Measurements from ENCODE around the gene TAS2R40. TPM values are rescaled to one million over a fixed set of nuclear protein-coding genes. Genes with fewer than 3 reads are reported as not detected.

Gene TAS2R40
- total RNA-seq, 1 donor from 2014 or later: not detected

DNA sequence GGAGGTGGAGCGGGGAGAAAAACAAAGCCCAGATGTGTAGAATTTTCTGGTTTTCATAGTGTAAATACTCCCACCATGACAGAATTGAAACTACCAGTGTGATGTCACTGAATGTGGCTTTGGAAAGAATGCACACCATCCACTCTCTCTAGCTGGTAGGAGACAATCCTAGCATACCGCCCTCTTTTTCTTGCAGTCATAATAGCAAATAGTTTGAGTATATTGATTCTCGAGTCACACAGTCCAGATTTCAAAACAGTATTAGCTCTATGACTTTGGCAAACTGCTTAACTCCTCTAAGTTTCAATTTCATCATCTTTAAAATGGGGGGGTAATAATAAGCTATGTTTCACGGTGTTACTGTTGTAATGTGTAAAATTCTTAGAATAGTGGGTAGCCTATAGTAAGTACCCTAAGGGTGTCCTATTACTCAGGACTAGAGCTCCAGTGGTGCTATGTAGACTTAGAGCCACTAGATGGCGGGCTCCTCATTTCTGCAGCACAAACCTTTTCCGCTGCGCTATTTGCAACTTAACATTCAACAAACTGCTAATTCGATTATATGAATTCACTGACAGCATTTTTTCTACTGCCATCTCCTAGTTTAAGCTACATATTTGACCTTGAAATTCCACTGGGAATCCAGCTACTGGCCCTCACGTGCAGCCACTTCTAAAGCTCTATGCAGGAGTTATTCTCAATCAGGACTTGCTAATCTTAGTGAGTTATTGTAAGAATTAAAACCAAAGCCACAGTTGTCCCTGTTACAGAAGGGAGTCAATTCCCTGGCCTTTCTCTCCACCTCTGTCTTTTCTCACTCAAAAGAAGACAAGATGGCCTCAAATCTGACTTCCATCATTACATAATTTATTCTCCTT lies 18.7 kb downstream of the TAS2R40 start:
- no peak overlapping the region for H3K27ac Mint-ChIP-seq
- no peak overlapping the region for H3K9ac ChIP-seq
- H3K4me3 Mint-ChIP-seq: no peak overlapping the region

DNA sequence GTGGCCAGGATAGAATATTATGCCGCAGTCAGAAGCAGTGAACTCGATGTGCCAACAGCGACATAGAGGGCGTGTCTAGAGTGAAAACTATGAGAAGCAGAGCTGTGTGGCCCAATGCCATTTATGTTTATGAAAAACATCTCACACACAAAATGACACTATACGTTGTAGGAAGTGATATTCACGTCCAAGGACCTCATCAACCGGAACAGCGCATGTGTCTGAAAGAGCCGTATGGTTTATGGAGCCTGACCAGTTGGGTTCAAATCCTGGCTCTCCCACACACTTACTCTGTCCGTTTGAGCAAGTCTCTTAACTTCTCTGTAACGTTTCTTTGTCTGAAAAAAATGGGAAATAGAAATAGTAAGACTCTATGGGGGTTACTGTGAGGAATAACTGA lies 20.5 kb downstream of the TAS2R40 start:
- H2AFZ ChIP-seq (replicated peaks): no peak overlapping the region
- H4K20me1 ChIP-seq (ENCODE audit: low read depth): no peaks in the 10 kb centered on the region
- no peaks in the 10 kb centered on the region for H3K36me3 ChIP-seq
- H3K4me3 ChIP-seq: no peak overlapping the region
- Mint-ChIP-seq H3K27ac (no peak overlapping the region), H3K9me3 (peaks cover under 1% of the 10 kb centered on the region), H3K27me3 (ENCODE audit: insufficient read depth, low read depth) (no peaks in the 10 kb centered on the region), H3K4me1 (peaks cover 16% of the 10 kb centered on the region), H3K4me3 (no peak overlapping the region), H3K36me3 (no peaks in the 10 kb centered on the region)
- no peak overlapping the region for H3K9ac ChIP-seq
- H3F3A ChIP-seq (ENCODE audit: low read depth): no peaks in the 10 kb centered on the region
- TF ChIP-seq EZH2 (IDR thresholded peaks at IDR 0.05) (no peak), EZH2phosphoT487 (IDR thresholded peaks at IDR 0.05) (no peak)
- TF ChIP-seq, protein P1, sequence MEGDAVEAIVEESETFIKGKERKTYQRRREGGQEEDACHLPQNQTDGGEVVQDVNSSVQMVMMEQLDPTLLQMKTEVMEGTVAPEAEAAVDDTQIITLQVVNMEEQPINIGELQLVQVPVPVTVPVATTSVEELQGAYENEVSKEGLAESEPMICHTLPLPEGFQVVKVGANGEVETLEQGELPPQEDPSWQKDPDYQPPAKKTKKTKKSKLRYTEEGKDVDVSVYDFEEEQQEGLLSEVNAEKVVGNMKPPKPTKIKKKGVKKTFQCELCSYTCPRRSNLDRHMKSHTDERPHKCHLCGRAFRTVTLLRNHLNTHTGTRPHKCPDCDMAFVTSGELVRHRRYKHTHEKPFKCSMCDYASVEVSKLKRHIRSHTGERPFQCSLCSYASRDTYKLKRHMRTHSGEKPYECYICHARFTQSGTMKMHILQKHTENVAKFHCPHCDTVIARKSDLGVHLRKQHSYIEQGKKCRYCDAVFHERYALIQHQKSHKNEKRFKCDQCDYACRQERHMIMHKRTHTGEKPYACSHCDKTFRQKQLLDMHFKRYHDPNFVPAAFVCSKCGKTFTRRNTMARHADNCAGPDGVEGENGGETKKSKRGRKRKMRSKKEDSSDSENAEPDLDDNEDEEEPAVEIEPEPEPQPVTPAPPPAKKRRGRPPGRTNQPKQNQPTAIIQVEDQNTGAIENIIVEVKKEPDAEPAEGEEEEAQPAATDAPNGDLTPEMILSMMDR (IDR thresholded peaks at IDR 0.05): no peak
- H3K9me3 ChIP-seq (ENCODE audit: low read depth): no peaks in the 10 kb centered on the region
- no peak for DNase-seq (ENCODE audit: low spot score)
- no peak overlapping the region for H3K27ac ChIP-seq
- no peak overlapping the region for H3K4me2 ChIP-seq
- no peaks in the 10 kb centered on the region for H3K79me2 ChIP-seq (ENCODE audit: low read depth)
- no peaks in the 10 kb centered on the region for H3K4me1 ChIP-seq
- peaks cover 35% of the 10 kb centered on the region for H3K27me3 ChIP-seq

More for the DNA sequence above, 18.7 kb downstream of the TAS2R40 start:
- TF ChIP-seq, protein P1 (IDR thresholded peaks at IDR 0.05): peak; percentile 95
- no peak for TF ChIP-seq EZH2 (IDR thresholded peaks at IDR 0.05)
- H3F3A ChIP-seq (ENCODE audit: low read depth): no peaks in the 10 kb centered on the region
- no peak overlapping the region for H2AFZ ChIP-seq (replicated peaks)
- H3K27ac ChIP-seq: no peak overlapping the region
- no peaks in the 10 kb centered on the region for H3K79me2 ChIP-seq (ENCODE audit: low read depth)
- H3K36me3 ChIP-seq: no peaks in the 10 kb centered on the region
- peaks cover 11% of the 10 kb centered on the region for H3K9me3 Mint-ChIP-seq
- H3K4me3 ChIP-seq: no peak overlapping the region
- H3K27me3 Mint-ChIP-seq (ENCODE audit: insufficient read depth, low read depth): no peaks in the 10 kb centered on the region
- peaks cover 28% of the 10 kb centered on the region for H3K27me3 ChIP-seq
- peaks cover 16% of the 10 kb centered on the region for H3K4me1 Mint-ChIP-seq
- H3K4me2 ChIP-seq: no peak overlapping the region
- H3K4me1 ChIP-seq: no peaks in the 10 kb centered on the region
- peaks cover 7% of the 10 kb centered on the region for H3K9me3 ChIP-seq (ENCODE audit: low read depth)
- no peaks in the 10 kb centered on the region for H3K36me3 Mint-ChIP-seq
- no peaks in the 10 kb centered on the region for H4K20me1 ChIP-seq (ENCODE audit: low read depth)
- DNase-seq (ENCODE audit: low spot score): peak; percentile 78

DNA sequence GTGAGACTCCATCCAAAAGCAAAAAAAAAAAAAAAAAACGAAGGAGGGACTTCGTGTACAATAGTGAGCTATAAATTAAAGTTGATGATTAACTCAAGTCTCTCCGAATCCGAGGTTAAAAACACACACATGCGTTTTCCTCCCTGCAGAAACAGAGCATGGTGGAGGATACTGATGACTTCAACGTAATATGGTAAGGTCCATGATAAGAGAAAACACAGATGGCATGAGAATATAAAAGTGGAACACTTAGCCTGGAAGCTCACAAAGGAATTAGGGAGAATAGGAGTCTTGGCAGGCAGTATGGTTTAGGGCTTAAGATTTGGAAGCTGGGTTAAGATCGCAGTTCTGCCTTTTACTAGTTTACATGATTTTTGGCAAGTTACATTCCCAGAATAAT lies 21.3 kb downstream of the TAS2R40 start:
- Histone ChIP-seq H3K9ac (no peak overlapping the region), H3K27me3 (peaks cover 42% of the 10 kb centered on the region), H3K9me3 (ENCODE audit: low read depth) (no peaks in the 10 kb centered on the region), H3K36me3 (no peaks in the 10 kb centered on the region), H3K27ac (no peak overlapping the region), H4K20me1 (ENCODE audit: low read depth) (no peaks in the 10 kb centered on the region), H2AFZ (replicated peaks) (no peak overlapping the region), H3K79me2 (ENCODE audit: low read depth) (no peaks in the 10 kb centered on the region), H3K4me3 (no peak overlapping the region), H3K4me2 (no peak overlapping the region), H3K4me1 (no peaks in the 10 kb centered on the region), H3F3A (ENCODE audit: low read depth) (no peaks in the 10 kb centered on the region)
- Mint-ChIP-seq H3K36me3 (no peaks in the 10 kb centered on the region), H3K27ac (no peak overlapping the region), H3K4me3 (no peak overlapping the region), H3K9me3 (no peaks in the 10 kb centered on the region), H3K4me1 (peaks cover 16% of the 10 kb centered on the region), H3K27me3 (ENCODE audit: insufficient read depth, low read depth) (no peaks in the 10 kb centered on the region)
- no peak for DNase-seq (ENCODE audit: low spot score)
- TF ChIP-seq EZH2 (IDR thresholded peaks at IDR 0.05): no peak
- no peak for TF ChIP-seq EZH2phosphoT487 (IDR thresholded peaks at IDR 0.05)
- TF ChIP-seq, protein P1 (IDR thresholded peaks at IDR 0.05): no peak

All from neural progenitor cell (in vitro differentiated cells).